Fibroblast of the aortic adventitia (primary cell): ENCODE results near the gene CGRRF1. TPM values are rescaled to one million over a fixed set of nuclear protein-coding genes. Genes with fewer than 3 reads are reported as not detected.
A peak's percentile ranks its signal among the peaks of the same experiment; 100 is the strongest.

Experiments
- DNase-seq: peaks from one replicate; pipeline ENCODE4 v3.0.0-alpha.2; 2010; ENCODE audit warnings: low read depth
- H3K4me3 ChIP-seq: 2 replicates; pipeline ENCODE4 v1.5.1; 2011; ENCODE audit warnings: low read depth, mild to moderate bottlenecking, control low read depth, low read length, moderate library complexity
- CTCF ChIP-seq: IDR thresholded peaks from 2 replicates; pipeline ENCODE4 v1.5.1; 2011; ENCODE audit warnings: mild to moderate bottlenecking, low read length, control low read depth, inconsistent platforms; ENCODE audit not compliant: insufficient read depth
- total RNA-seq: library from RNA; depleted of rRNA; stranded (reverse); fragments of >200 nt; gene quantifications from 2 replicates; pipeline ENCODE4 v1.2.3, GENCODE V29; 2012; ENCODE audit warnings: low replicate concordance

The CGRRF1 gene
- total RNA-seq, 1 donor = 19.7 TPM

- no peak for DNase-seq
- TF ChIP-seq CTCF = no peak
- no peak overlapping the region for H3K4me3 ChIP-seq
These were observed 11.6 kb upstream of the CGRRF1 start for GRCh38 chr14:54498095-54498531.

- no peak for DNase-seq
- H3K4me3 ChIP-seq = no peak overlapping the region
- TF ChIP-seq CTCF = no peak
These were observed 11.1 kb upstream of the CGRRF1 start for GRCh38 chr14:54498579-54498978.

- no peak for DNase-seq
- no peak for TF ChIP-seq CTCF
- H3K4me3 ChIP-seq = no peak overlapping the region
These were observed 9.0 kb upstream of the CGRRF1 start for GRCh38 chr14:54500744-54501143.

GRCh38 chr14:54501480-54501879 lies 8.2 kb upstream of the CGRRF1 start:
- no peak for TF ChIP-seq CTCF
- no peak for DNase-seq
- H3K4me3 ChIP-seq = no peak overlapping the region

- no peak overlapping the region for H3K4me3 ChIP-seq
- peak; percentile 5 for DNase-seq
- TF ChIP-seq CTCF = no peak
These were observed 7.1 kb upstream of the CGRRF1 start for GRCh38 chr14:54502602-54503001.

GRCh38 chr14:54503486-54503885 lies 6.2 kb upstream of the CGRRF1 start:
- DNase-seq = peak; percentile 40
- TF ChIP-seq CTCF = peak; percentile 41
- no peak overlapping the region for H3K4me3 ChIP-seq

- no peak for TF ChIP-seq CTCF
- DNase-seq = no peak
- no peak overlapping the region for H3K4me3 ChIP-seq
These were observed 2.7 kb downstream of the CGRRF1 start for GRCh38 chr14:54512393-54512792.
